DMS114 treated with DMSO at 0.1 percent for 48 hours (cell line): Measurements from ENCODE around the gene DISP2.

ENCODE experiments used
- DNase-seq: peaks from one replicate; lab custom pipeline; 2025; ENCODE audit not compliant: unreplicated experiment; lab: John Stamatoyannopoulos, UW

DISP2 gene

DNA sequence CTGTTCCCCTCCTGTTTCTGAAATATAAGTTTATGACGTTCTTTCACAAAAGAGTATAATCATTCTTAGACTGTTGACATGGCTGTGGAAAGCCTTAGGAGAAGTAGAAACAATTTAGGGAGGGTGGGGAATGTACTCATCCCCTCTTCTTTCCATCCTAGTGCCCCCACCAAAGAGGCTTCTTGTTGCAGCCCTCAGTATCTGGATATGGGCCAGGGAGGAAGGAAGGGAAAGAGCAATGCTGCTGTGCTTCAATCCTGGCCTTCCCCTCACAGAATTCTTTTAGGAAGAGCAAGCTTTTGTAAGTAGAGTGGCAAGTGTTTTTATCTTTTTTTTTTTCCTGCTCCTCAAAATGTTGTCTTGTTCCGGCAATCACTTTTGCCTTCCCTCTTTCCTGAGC, 32.8 kb upstream of the DISP2 start:
- no peak for DNase-seq

GRCh38 chr15:40325700-40326099, 32.3 kb upstream of the DISP2 start:
- no peak for DNase-seq

DNA sequence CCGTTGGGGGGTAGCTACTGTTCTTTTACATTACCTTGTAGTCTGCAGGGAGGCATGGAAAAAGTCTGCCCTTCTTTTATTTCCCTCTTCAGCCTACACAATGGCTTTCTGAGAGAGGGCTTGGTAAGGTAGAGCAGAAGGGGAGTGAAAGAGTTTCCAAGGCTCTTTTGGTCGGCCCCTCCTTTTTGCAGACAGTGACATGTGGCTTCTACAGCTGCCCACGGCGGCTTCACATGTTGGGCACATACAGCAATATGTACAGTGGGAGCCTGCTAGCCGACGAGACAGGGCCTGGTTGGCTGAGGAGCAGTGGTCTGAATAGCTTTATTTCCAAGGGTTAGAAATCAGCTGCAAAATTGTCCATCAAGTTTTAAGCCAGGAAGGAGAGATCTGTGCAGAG, 30.6 kb upstream of the DISP2 start:
- DNase-seq = no peak

DNA sequence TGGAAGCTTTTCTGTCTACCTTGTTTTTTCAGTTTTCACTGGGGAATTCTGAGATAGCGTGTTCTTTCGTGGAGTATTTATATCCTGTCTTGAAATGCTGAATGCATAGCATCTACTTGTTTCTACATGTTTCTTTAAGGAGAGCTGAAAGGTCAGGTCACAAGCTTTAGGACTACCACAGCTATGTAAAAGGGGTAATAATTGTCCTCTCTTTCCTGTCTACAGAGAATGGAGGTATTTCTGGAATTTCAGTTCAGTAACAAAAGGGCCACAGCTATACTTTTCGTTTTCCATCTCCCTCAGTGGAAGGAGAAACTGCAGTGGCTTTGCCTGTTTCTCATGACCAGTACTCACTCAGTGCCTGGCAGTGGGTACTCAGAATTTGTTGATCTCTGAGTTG, 29.8 kb upstream of the DISP2 start:
- no peak for DNase-seq

DNA sequence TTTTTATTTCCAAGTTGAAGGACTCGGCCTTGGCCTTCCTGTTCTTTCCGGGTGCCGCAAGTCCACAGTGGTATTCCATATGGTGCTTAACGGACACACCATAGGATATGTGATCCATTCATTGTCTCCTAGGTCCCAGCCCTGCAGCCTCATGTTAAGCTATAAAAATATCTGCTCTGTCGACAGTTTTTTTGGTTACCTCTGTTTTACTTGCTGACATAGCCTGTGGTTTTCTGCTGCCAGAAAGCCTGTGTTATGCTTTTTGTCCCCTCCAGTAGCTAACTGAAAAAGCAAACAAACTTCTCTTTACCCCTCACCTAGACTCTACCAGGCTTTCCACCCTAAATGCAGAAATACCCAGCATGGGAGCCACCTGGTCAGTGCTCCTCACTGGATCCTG, 29.3 kb upstream of the DISP2 start:
- DNase-seq = no peak

- DNase-seq = no peak
These were observed 28.2 kb upstream of the DISP2 start for GRCh38 chr15:40329804-40330203.

DNA sequence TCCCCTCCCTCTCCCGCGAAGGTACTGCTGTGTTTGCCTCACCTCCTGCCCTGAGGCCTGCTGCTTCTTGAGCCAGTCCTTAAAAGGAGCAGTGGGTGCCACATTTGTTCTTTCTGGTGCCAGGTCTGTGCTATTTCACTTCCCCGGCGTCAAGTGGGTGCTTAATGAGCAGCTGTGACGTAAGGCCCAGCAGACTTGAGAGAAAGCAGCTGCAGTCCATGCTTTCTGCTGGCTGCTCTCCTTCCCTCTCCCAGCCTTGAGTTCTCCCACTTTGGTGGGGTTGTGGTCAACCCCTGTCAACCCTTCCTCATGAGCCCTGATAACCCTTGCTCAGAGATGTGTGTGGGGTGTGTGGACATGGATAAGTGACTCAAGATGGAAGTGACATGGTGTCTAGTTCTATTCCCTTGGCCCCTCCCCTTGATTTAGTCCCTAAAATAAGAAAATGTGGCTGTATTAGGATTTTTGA, 27.6 kb upstream of the DISP2 start:
- DNase-seq = no peak

- DNase-seq = no peak
These were observed 27.0 kb upstream of the DISP2 start for GRCh38 chr15:40331026-40331425.

DNA sequence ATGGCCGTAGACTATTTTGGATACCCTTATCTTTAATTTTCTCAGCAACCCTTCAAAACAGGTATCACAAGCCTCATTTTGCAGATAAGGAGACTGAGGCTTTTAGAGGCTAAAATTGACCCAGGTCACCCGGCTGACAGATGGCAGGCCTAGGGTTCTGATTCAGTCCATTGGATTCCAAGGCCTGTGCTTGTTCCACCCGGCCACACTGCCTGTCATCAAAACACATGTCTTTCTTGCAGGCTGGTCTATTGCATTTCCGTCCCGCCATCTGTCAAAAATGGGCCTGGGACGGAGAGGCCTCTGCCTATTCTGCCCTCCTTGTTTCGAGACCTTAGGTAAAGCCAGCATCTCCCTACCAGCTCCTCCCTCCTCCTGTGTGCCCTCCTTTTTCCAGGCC, 26.4 kb upstream of the DISP2 start:
- DNase-seq = no peak

DNA sequence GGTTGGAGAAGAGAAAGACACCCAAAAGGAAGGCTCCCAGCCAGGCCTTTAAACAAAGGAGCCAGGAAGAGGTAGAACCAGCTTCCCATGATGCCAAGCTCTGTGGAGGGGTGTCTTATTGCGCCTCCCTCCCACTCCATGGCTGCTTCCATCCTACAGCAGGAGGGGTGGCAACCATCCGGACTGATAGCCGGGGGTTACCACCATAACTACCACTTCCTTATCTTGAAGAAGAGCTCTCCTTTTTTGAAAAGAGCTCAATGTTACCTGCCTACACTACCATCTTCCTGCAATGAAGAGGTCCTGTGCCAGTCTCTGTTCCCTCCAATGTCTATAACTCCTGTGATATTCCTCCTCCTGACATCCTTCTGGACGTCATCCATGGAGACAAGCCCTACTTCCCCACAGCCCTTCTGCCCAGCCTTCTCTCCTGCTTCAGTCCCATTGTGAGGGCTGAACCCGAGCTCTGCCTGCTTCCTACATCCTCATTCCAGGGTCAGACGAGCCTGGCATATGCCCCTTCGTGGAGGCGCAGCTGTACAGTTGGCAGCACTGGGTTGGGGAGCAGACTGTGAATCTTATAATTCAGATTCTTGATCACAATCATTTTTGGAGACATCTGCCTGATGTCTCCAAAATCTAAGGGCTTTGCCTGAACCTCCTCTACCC, 25.8 kb upstream of the DISP2 start:
- no peak for DNase-seq

DNA sequence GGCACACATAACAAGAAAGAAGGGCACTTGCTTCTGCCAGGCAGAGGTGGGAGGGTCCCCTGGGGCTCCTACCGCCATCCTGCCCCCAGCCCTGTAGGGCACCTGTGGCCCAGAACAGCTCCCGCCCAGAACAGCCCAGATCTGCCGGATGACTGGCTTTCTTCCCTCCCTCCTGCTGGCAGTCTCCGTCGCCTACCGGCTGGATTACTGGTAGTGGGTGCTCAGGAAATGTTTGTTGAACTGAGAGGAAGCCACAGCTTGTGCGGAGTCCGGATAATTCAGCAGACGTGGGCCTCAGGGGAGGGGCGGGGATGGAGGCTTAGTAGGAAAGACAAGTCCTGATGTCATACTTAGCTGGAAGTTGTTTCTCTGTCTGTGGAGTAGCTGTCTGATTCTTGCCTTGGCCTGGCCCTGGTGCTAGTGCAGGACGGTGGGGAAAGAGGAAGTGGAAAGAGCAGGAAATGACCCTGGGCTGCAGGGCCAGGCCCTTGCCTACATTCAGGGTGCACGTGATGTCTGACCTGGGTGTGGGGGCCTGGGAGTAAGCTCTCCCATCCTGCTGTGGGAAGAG, 24.0 kb upstream of the DISP2 start:
- no peak for DNase-seq

DNA sequence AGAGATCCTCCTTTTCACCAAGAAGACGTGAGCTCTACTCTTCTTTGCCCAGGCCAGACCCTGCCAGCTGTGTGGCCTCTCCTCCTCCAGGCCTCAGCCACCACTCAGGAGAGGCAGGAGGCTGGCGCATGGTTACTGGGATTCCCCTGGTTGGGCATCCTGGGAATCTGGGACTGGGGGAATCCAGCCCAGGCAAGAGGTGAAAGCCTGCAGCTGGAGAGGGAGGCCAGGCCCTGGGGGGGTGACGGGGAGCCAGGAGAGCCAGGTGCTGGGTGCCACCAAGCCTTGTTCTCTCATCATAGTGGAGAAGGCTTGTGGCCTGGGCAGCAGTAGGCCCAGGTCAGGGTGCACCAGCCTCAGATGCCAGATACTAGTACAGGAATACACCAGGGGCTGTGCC, 23.5 kb upstream of the DISP2 start:
- DNase-seq = no peak

DNA sequence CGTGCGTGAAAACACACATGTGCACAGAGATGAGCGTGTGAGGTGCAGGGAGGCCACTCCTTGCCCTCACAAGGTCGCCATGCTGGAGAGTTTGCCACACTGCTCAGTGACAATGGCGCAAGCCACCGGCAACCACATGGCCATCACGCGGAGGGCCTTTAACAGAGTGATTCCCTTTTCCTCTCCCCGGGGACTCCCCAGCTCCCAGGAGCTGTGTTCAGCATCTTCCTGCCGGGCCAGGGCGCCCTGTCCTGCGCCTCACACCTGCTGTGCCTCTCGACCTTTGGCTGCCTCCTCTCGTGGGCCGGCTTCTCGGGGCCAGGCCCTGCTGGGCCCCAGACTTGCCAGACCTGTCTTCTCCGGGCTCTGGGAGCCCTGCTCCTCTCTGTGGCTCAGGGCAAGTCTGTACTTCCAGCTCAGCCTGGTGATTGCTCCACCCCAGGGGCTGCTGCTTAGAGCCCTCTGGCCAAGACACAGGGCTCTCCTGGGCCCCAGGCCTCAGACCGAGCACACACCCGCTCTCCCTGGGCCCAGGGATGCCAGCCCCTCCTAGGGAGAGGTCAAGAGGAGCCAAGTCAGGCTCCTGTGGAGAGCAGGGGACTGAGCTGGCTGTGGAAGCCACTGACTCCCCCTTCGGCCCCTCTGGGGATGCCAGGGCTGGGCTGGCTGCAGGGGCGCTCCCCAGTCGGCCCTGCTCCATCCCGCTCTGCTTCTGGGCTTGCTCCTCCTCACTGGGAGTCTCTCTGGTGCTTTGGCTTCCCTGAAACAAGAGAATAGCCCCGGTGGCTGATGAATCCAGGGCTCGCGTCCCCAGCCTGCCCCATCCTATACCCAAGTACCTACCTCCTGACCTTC, 22.9 kb upstream of the DISP2 start:
- no peak for DNase-seq

DNA sequence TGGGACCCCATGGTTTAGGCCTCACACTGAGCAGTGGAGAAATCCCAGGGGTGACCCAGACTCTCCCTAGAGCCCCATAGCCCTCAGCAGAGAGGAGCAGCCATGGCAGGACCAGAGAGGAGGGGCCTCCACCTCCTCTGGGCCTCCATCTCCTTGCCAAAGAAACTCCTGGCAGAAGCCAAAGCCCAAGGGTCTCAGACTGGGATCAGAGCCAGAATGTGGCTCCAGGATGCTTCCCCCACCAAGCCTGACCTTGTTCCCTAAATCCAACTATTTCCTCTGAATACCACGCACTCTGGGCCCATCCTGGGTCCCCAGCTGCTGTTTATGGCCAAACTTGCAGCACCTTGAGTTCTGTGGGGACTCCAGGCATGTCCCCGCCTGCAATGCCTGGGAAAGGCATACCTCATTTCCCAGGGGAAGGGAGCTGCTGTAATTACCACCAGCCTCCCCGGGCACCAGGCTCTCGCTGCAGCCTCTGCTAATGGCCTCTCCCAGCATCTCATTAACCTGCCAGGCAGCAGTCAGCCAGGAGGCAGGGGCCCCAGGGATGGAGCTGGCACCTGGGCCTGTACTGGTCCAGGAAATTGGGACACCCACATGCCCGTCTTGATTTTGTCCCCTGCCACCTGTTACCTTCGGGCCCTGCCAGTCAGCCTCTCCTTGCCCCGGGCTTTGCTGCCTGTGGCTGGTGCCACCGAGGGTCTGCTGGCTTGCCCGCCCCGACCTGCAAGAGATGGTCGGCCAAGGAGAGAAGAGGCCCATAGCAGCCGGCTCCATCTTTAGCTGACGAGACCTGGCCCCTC, 21.9 kb upstream of the DISP2 start:
- no peak for DNase-seq

- DNase-seq = no peak
These were observed 21.3 kb upstream of the DISP2 start for GRCh38 chr15:40336744-40337122.

GRCh38 chr15:40337597-40337996, 20.4 kb upstream of the DISP2 start:
- DNase-seq = no peak

DNA sequence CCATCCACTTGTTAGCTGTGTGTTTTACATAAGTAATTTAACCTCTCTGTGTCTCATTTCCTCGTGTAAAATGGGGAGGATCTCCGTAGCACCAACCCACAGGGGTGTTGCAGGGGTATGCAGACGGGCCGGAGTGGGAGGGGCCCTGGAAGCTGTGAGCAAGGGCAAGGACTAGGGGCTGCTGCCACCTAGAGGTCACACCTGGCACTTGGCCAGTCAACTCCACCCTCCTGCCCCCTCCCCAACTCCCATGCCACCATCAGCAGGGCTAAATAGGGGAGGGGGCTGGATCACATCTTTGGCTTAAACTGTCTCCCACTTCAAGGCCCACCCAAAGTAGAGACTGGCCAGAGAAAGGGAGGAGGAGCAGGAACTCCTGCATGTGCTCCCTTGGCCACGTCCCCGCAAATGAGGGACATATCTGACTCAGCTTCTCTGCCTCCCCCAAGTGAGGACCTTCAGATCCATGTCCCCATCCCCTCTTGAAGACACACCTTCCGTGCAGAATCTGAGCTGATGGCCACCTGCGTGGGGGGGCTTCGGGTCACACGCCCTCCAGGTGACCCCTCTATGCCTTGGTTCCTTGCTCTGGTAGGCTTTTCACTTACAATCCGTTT, 19.9 kb upstream of the DISP2 start:
- DNase-seq = peak; percentile 63

DNA sequence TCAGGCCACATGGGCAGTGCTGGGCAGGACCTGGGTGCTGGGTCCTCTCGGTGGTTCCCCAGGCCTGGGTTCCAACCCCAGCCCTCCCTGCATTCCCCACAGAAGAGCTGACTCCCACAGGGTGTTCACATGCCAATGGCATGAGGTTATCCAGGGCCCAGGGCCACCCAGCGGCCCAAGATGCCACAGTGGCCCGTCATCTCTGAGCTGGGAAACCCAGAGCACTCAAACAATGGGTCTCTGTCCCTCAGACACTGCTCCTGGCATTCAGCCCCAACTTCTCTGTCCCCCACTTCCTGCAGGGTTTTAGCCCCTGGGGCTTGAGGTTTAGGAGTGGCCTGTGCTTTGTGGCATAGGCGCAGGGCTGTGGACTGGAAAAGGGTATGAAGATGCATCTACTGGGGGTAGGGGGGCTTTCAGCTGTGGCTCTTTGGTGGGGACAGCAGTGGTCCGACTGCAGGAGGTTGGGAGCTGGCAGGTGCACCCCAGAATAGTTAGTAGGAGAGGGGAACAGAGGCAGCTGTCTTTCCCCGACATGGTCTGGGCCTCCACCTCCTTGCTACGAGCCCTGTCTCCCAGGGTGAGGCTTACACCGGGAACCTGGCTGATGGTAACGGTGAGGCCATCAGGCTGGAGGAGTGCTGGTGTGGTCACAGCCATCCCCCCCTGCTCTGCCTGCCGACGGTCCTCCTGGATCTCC, 18.9 kb upstream of the DISP2 start:
- DNase-seq = no peak

GRCh38 chr15:40339621-40339945, 18.4 kb upstream of the DISP2 start:
- DNase-seq = no peak

- no peak for DNase-seq
These were observed 17.8 kb upstream of the DISP2 start for GRCh38 chr15:40340038-40340739.
